DND-41 (cell line): ENCODE measurements around the gene NCLN.

ENCODE experiments used
- EZH2 ChIP-seq: IDR thresholded peaks from 3 replicates; pipeline ENCODE4 v1.6.1; 2012; ENCODE audit warnings: borderline replicate concordance, low read depth, mild to moderate bottlenecking, moderate library complexity, low read length, inconsistent platforms; ENCODE audit not compliant: severe bottlenecking
- TF ChIP-seq, protein P1 (sequence below): IDR thresholded peaks from 2 replicates; pipeline ENCODE4 v1.5.1; 2012; ENCODE audit warnings: borderline replicate concordance, low read length, moderate library complexity, mild to moderate bottlenecking; ENCODE audit not compliant: poor library complexity, severe bottlenecking; ENCODE audit errors: extremely low read depth

GRCh38 chr19:3203805-3204645 lies 18.3 kb downstream of the NCLN start:
- TF ChIP-seq, protein P1, sequence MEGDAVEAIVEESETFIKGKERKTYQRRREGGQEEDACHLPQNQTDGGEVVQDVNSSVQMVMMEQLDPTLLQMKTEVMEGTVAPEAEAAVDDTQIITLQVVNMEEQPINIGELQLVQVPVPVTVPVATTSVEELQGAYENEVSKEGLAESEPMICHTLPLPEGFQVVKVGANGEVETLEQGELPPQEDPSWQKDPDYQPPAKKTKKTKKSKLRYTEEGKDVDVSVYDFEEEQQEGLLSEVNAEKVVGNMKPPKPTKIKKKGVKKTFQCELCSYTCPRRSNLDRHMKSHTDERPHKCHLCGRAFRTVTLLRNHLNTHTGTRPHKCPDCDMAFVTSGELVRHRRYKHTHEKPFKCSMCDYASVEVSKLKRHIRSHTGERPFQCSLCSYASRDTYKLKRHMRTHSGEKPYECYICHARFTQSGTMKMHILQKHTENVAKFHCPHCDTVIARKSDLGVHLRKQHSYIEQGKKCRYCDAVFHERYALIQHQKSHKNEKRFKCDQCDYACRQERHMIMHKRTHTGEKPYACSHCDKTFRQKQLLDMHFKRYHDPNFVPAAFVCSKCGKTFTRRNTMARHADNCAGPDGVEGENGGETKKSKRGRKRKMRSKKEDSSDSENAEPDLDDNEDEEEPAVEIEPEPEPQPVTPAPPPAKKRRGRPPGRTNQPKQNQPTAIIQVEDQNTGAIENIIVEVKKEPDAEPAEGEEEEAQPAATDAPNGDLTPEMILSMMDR = no peak
- TF ChIP-seq EZH2 = no peak
